ENCODE data around the gene MKLN1. TPM values are rescaled to one million over a fixed set of nuclear protein-coding genes. Genes with fewer than 3 reads are reported as not detected.
"Not testable (repeated sequence)": the region's sequence is repeated elsewhere in the genome, so short reads cannot be mapped to it uniquely, and the experiment has no call there.

The MKLN1 gene
- total RNA-seq, 1 donor from 2014 or later, result 44.9 TPM

- ATAC-seq; DNase-seq; intact Hi-C loops (cut with micrococcal nuclease): not testable (repeated sequence)
Observed at GRCh38 chr7:131505037-131505620, 177.5 kb downstream of the MKLN1 start.

GRCh38 chr7:131505636-131506557 is 178.2 kb downstream of the MKLN1 start:
- DNase-seq, result no peak
- no peak for ATAC-seq
- intact Hi-C loops (cut with micrococcal nuclease), result no loop called here

- intact Hi-C loops (cut with micrococcal nuclease), result no loop called here
- ATAC-seq (no peak), DNase-seq (no peak)
Observed at GRCh38 chr7:131506597-131506996, 178.9 kb downstream of the MKLN1 start.

- intact Hi-C loops (cut with micrococcal nuclease), result no loop called here
- peak; percentile 92 for DNase-seq
- peak; percentile 66 for ATAC-seq
Observed at GRCh38 chr7:131507592-131508331, 180.1 kb downstream of the MKLN1 start.

GRCh38 chr7:131508754-131509486 is 181.2 kb downstream of the MKLN1 start:
- intact Hi-C loops (cut with micrococcal nuclease), result no loop called here
- DNase-seq, result no peak
- ATAC-seq, result no peak

GRCh38 chr7:131509781-131510180 is 182.1 kb downstream of the MKLN1 start:
- intact Hi-C loops (cut with micrococcal nuclease), result loop anchor here (5.0 kb wide), 1 partner anchor 143 kb away; no protein-coding TSS in a partner anchor
- ATAC-seq (no peak), DNase-seq (no peak)

- intact Hi-C loops (cut with micrococcal nuclease), result loop anchor here (5.0 kb wide), 1 partner anchor 141 kb away; no protein-coding TSS in a partner anchor
- ATAC-seq, result no peak
- DNase-seq, result no peak
Observed at GRCh38 chr7:131511071-131511470, 183.4 kb downstream of the MKLN1 start.

- intact Hi-C loops (cut with micrococcal nuclease), result loop anchor here (5.0 kb wide), 1 partner anchor 140 kb away; no protein-coding TSS in a partner anchor
- DNase-seq (no peak), ATAC-seq (peak; percentile 27)
Observed at GRCh38 chr7:131511774-131512535, 184.3 kb downstream of the MKLN1 start.

- intact Hi-C loops (cut with micrococcal nuclease), result loop anchor here (5.0 kb wide), 1 partner anchor 139 kb away; no protein-coding TSS in a partner anchor
Observed at GRCh38 chr7:131513245-131514061, 185.8 kb downstream of the MKLN1 start.

GRCh38 chr7:131515471-131515870 is 187.8 kb downstream of the MKLN1 start:
- ATAC-seq; intact Hi-C loops (cut with micrococcal nuclease): not testable (repeated sequence)
- peak; percentile 10 for DNase-seq

More at GRCh38 chr7:131513245-131514061, 185.8 kb downstream of the MKLN1 start:
- ATAC-seq (peak; percentile 92), DNase-seq (peak; percentile 89)

GRCh38 chr7:131517218-131517923 is 189.7 kb downstream of the MKLN1 start:
- ATAC-seq (no peak), DNase-seq (no peak)
- intact Hi-C loops (cut with micrococcal nuclease), result no loop called here

- peak; percentile 18 for DNase-seq
- ATAC-seq, result no peak
- intact Hi-C loops (cut with micrococcal nuclease), result no loop called here
Observed at GRCh38 chr7:131518626-131519025, 190.9 kb downstream of the MKLN1 start.

- ATAC-seq (peak; percentile 72), DNase-seq (peak; percentile 62)
- intact Hi-C loops (cut with micrococcal nuclease), result no loop called here
Observed at GRCh38 chr7:131521651-131522163, 194.0 kb downstream of the MKLN1 start.

GRCh38 chr7:131522325-131522930 is 194.8 kb downstream of the MKLN1 start:
- intact Hi-C loops (cut with micrococcal nuclease), result no loop called here
- peak; percentile 10 for DNase-seq
- no peak for ATAC-seq

- intact Hi-C loops (cut with micrococcal nuclease), result no loop called here
- no peak for ATAC-seq
Observed at GRCh38 chr7:131524115-131524514, 196.4 kb downstream of the MKLN1 start.

GRCh38 chr7:131524703-131525102 is 197.0 kb downstream of the MKLN1 start:
- DNase-seq (no peak), ATAC-seq (no peak)
- intact Hi-C loops (cut with micrococcal nuclease), result no loop called here

More at GRCh38 chr7:131524115-131524514, 196.4 kb downstream of the MKLN1 start:
- DNase-seq, result no peak

All from left ventricle myocardium superior (tissue), 1 donor.